Liver (tissue), 3 donors: ENCODE results near the gene LIMA1.
A peak's percentile ranks its signal among the peaks of the same experiment; 100 is the strongest.

Experiments used
- CTCF ChIP-seq: fragments of 150-350 bp; IDR thresholded peaks from 2 replicates; pipeline ENCODE4 v1.5.1; 2017; ENCODE audit warnings: improper control_type of control experiment, low read depth, low read length; ENCODE audit not compliant: missing input control
- EGR1 ChIP-seq, 2 donors: IDR thresholded peaks; 2 replicates each; pipeline ENCODE4 v1.6.1; 2016 to 2018; ENCODE audit warnings: antibody characterized with exemption in 2 of 2, low read depth in 2 of 2
- FOXA1 ChIP-seq: IDR thresholded peaks from 2 replicates; pipeline ENCODE4 v1.6.1; 2016; ENCODE audit warnings: antibody characterized with exemption
- HNF4G ChIP-seq: IDR thresholded peaks from 2 replicates; pipeline ENCODE4 v1.6.1; 2016; ENCODE audit warnings: antibody characterized with exemption
- NR2F2 ChIP-seq: IDR thresholded peaks from 2 replicates; pipeline ENCODE4 v1.6.1; 2016; ENCODE audit warnings: antibody characterized with exemption
- RAD21 ChIP-seq, 2 donors: IDR thresholded peaks; 2 replicates each; pipeline ENCODE4 v1.6.1; 2016; ENCODE audit warnings: antibody characterized with exemption in 2 of 2, mild to moderate bottlenecking in 2 of 2
- REST ChIP-seq: IDR thresholded peaks from 2 replicates; pipeline ENCODE4 v1.6.1; 2016; ENCODE audit warnings: antibody characterized with exemption, mild to moderate bottlenecking
- SP1 ChIP-seq: IDR thresholded peaks from 2 replicates; pipeline ENCODE4 v1.6.1; 2018; ENCODE audit warnings: antibody characterized with exemption, mild to moderate bottlenecking
- ZBTB33 ChIP-seq: IDR thresholded peaks from 2 replicates; pipeline ENCODE4 v1.6.1; 2016; ENCODE audit warnings: antibody characterized with exemption
- donor health status: healthy.
- donor health status: healthy.

GRCh38 chr12:50261654-50262053 lies 21.7 kb downstream of the LIMA1 start:
- TF ChIP-seq CTCF (no peak), ZBTB33 (no peak), NR2F2 (no peak), SP1 (no peak), REST (no peak), HNF4G (no peak), EGR1 (IDR thresholded peaks at IDR 0.05; ENCODE audit: low read depth in 2 of 2) (no peak), FOXA1 (no peak), RAD21 (IDR thresholded peaks at IDR 0.05) (peak in 1 of 2 donors; percentile 14)
